Occipital lobe (tissue), 2 donors: ENCODE data around the gene DNAH11. TPM values are rescaled to one million over a fixed set of nuclear protein-coding genes. Genes with fewer than 3 reads are reported as not detected.
"Not testable (repeated sequence)": the region's sequence is repeated elsewhere in the genome, so short reads cannot be mapped to it uniquely, and the experiment has no call there.

Source experiments
- DNase-seq: peaks from one replicate; lab custom pipeline; 2025; lab: John Stamatoyannopoulos, UW
- total RNA-seq: library from RNA; depleted of rRNA; stranded (reverse); fragments of >200 nt; gene quantifications from one replicate; pipeline ENCODE4 v1.2.3, GENCODE V29; 2014

The DNAH11 gene
- total RNA-seq, 1 donor from 2014 or later = 1.1 TPM

DNA sequence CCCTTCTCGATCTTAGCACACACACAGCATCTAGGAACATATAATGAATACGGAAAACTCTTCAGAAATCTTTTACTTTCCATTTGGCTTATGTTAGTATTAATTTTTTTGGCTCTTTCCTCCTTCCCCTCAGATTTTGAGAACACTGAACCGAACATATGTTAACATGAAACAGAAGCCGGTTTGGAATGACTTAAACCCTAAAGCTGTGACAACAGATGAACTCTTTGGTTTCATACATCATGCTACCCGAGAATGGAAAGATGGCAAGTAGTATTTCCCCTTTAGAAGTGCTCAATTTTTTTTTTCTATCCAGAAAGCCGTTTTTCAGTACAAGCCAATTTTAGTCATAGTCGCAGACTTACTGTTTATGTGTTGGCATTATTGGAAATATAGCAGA is 164.7 kb downstream of the DNAH11 start:
- no peak for DNase-seq

DNA sequence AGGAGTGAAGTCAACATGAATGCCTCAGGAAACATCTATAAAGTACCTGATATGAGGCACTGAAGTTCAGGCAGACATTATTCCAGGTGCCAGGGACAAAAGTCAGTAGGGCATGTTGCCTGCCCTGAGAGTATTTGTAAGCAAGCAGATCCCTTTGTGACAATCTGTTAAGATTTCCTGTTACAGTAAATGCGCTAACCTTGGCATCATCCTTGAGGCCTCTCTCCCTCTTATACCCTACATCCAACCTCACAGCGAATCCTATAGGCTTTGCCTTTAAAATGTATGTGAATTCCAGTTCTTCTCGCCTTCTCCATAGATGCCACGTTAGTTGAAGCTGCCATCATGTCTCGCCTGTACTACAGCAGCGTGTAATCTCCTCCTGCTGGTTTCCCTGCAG is 165.3 kb downstream of the DNAH11 start:
- DNase-seq = no peak

DNA sequence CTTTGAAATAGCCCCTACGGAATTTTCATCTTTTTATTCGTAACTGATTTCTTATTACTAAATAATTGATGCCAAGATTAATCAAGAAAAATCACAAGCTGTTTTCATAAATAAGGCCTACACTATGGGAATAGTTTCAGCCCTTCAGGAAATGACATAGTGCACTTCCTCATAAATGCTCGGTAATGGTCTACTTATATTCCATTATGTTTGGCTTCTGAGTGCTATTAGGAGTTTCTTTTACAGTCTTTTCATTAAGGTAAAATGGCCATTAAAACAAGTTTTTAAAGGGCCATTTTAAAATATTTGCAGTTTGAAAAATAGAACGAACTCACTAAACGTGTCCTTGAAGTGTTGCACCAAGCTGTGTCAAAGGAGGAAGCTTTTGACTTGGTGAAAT is 174.5 kb downstream of the DNAH11 start:
- no peak for DNase-seq

DNA sequence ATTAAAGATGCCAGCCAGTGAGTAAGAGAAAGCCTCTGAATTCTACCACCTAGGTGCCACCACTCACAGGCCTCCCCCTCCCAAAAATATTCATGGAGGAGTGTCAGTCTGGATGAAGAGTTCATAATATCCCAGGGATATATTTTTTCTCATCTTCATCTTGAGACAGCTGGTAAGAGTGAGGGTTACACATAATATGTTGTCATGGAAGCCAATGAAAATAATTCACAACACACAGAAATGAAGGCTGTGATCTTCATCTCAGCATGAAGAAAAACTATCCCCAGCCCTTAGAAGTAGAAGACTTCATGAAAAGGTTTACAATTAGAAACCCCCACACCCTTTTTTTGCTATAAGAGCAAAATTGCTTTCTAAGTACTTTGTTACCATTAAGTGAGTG is 175.6 kb downstream of the DNAH11 start:
- no peak for DNase-seq

DNA sequence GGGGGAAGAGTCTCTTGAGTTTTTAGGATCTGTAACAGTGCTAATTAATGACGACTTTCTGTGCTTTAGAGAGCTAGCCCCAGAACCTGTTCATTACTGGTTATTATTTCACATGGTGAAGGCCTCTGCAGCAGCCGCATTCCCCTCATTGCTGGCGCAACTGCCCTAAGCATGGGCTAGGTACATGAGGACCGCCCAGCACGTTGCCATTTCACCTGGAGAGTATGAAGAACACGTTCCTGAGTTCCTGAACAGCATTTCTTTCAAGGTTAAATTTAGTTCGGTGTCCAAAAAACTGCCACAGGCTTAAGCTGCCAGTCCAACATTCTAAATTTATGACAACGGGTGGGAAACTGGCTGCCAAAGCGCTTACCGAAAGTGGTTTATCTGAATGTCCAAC is 177.0 kb downstream of the DNAH11 start:
- no peak for DNase-seq

DNA sequence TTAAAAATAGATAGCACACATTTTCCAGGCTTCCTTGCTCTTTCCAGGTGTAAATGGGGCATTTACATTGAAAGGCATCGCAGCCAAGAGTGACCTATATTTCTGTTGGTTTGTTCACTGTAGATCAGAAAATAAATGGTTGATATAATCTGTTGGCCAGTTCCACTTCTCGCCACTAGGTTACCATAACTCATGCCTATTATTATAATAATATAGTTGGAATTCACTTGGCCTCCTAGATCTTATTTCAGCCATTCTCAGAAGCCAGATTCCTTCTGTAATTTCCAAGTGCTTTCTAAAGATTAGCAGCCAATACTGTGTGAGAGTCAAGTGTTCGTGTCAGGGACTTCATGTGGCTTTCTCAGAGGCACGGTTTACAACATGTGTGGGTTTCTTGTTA is 179.5 kb downstream of the DNAH11 start:
- no peak for DNase-seq

DNA sequence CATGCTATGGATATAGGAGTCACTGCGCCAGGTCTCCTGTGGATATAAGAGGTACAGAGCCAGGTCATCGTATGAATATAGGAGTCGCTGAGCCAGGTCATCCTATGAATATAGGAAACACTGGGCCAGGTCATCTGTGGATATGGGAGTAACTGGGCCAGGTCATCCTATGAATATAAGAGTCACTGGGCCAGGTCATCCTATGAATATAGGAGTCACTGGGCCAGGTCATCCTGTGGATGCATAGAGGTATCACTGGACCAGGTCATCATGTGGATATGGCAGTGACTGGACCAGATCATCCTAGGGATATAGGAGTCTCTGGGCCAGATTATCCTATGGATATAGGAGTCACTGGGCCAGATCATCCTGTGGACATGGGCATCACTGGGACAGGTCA is 181.7 kb downstream of the DNAH11 start:
- DNase-seq = no peak

DNA sequence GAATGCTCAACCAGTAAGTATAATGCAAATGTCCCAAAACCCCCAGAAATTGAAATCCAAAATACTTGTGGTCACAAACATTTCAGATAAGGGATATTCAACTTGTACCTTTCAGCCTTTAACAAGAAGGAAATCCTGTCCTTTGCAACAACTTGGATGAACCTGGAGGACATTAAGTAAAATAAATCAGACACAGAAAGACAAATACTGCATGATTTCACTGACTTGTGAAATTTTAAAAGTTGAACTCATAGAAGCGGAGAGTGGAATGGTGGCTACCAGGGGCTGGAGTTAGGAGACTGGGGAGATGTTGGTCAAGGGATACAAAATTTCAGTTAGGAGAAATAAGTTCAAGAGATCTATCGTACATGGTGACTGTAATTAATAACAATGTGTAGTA is 187.6 kb downstream of the DNAH11 start:
- DNase-seq = no peak

DNA sequence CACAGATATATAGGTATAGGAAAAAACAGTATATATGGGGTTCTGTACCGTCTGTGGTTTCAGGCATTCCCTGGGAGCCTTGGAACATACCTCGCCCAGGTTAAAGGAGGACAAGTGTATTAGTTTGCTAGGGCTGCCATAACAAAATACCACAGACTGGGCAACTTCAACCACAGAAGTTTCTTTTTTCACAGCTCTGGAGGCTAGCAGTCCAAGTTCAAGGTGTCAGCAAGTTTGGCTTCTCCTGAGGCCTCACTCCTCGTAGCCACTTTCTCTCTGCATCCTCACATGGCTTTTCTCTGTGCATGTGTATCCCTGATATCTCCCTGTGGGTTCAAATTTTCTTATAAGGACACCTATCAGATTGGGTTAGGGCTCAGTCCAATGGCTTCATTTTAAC is 189.1 kb downstream of the DNAH11 start:
- no peak for DNase-seq

DNA sequence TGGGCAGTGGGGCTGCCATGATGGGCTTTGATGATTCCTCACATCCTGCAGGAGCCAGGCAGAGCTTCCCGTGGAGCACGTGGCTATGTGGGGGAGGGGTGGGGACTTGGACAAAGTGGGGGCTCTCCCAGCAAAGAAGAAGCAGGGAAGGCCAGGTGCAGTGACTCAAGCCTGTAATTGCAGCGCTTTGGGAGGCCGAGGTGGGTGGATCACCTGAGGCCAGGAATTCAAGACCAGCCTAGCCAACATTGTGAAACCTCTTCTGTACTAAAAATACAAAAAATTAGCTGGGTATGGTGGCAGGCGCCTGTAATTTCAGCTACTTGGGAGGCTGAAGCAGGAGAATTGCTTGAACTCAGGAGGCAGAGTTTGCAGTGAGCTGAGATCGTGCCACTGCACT is 190.1 kb downstream of the DNAH11 start:
- DNase-seq = not testable (repeated sequence)

DNA sequence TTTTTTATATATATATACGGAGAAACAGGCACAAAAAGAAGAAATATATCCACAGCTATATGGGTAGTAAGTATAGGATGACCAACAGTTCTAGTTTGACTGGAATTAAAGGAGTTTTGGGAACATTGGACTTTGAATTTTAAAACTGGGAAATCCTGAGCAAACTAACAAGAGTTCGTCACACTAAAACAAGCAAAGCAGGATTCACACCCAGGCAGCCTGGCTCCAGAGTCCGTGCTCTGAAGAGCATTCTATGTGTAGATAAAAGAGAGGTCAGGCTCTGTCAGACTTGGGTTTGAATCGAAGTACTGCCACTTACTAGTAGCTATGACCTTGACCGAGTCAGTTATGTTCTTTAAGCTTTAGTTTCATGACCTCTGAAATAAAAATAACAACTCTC is 191.0 kb downstream of the DNAH11 start:
- DNase-seq = no peak

DNA sequence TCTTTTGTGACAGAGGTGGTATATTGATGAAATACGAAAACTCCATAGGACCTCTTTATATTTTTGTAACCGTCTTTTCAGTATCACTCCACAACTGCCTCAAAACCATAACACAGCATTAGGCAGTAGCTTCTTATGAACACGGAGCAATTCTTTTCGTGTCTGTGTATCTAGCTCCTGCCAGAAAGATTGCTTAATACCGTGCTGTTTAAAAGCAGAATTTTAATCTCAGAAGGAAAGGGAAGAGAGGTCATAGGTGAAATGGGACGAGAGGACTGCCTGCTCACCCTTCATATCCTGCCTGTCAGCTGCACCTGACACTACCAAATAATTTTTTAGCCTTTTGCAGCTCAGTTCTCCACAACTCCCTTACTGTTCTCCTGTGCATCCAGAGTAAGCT is 200.7 kb downstream of the DNAH11 start:
- DNase-seq = no peak

DNA sequence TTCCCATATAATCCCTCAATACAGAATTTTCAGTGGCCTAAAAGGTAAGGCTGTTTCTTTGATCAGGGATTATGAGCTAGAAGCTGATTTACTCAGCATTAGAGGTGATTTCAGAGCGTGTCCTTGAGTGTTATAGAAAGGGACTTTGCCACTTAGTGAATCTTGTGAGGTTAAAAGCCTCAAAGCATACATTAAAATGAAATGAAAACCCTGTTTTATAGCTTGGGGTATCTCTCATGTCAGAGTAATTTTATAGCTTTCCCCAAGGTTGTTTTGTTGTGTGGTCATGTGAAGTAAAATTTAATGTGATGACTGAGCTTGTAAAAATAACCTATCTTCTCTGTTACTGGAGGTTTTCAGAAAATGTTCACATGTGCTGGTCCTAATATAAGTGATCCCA is 204.1 kb downstream of the DNAH11 start:
- DNase-seq = no peak

DNA sequence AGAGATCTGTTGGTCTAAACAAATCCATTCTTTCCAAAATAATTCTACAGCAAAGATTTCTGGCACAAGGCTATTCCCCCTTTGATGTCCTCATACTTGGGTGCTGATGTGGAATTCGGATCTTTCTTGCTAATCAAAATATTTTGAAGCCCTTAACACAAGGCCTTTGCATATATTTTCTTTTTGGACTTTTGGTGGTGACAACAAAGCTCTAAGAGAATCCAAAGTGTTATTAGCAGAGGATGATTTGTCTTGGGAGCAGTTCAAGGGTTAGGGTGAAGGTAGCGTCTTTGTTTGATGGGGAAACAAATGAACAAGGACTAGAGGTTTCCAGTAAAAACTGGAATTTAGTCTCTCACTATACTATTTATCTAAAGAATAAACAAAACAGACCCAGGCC is 205.0 kb downstream of the DNAH11 start:
- no peak for DNase-seq

DNA sequence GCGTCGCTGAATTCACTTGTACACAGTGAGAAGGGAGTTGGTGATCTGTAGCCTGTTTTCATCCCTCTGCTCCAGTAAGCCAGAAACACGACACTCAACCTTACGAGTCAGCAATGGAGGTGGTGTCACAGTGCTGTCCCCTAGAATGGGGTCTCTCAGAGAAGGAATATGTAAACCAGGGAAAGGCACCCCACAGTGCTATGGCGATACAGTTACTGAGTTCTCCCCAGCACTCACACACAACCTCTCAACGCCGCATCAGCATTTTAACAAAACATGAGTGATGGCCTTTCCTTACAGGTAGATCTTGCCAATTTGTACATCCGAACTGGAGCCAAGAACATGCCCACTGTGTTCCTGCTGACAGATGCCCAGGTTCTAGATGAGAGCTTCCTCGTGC is 206.5 kb downstream of the DNAH11 start:
- DNase-seq = no peak

DNA sequence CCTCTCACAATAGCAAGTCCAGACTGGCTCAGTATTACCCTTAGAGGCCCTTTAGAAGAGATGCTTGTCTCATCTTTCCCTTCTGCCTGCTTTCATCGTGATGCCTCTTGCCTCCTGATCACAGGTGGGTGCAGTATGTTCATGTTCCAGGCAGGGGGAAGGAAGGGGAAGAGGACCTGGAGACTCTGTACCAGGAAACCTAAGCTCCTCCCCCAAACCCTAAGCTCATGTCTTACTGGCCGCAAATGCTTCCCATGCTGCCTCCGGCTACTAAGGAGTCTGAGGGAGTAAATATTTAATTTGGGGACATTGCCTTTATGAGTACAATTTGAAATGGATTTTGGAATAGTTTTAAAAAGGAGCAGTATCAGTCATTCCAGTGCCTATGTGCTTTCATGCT is 210.2 kb downstream of the DNAH11 start:
- no peak for DNase-seq

DNA sequence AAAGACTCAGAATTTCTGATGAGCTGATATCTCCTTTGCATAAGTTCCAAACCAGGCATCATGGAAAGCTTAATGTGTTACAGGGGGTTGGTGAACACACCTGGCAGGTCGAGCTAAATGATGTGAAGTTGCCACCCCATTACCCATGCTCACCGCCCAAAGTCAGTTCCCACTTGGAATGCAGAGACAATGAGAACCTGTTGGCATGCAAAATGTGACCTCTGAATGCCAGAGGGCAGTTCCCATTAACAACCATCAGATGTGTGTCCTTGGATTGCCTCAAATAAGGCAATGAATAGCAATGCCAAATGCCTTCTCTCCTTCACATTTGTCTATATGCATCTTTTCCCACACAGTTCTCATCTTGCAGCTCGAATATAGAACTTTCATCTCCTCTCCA is 212.1 kb downstream of the DNAH11 start:
- no peak for DNase-seq

DNA sequence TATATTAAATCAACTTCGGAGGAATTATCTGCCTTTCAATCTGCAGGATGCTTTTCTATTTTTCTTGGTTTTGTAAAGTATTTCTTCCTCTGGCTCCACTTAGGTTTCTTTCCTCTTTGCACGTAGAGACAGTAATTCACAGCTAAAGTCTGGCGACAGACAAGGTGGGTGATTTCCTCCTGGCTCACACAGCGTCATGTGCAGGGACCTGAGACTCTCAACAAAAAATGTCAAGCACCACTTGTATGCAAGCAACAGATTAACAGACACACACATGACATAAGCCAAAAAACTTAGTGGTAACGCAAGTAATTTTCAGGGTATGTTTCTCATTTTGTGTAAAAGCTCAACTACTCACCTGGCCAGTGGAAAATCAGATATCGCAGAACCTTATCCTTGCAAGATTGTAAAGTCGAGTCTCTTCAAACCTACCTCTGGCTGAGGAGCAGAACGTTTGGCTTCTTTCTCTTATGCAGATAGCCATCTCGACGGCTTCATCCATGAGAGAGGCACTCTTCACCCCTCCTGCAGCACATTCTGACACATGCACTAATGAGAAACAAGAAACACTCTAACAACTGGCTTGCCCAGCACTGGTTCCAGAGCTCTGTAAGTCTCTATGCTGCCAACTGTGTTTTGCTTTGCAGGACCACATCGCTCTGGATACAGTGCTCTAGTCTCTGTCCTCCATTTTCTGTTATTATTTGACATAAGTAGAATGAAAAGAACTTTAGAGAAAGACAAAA is 214.9 kb downstream of the DNAH11 start:
- DNase-seq = no peak

DNA sequence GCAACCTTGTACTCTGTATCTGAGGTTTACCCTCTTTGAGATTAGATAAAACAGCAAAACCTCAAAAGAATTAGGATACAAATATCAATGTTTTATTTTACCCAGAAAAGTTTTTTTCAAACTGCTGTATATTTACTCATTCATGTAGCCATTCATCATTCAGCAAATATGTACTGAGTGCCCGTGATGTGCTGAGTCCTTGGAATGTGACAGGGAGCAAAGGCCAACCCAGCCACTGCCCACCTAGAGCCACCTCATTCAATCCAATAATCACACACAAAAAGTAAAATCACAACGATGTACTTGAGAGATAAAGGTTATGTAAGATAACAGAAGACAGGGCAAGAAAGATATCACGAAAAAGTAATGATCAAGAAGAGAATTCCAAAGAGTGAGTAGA is 215.4 kb downstream of the DNAH11 start:
- no peak for DNase-seq

DNA sequence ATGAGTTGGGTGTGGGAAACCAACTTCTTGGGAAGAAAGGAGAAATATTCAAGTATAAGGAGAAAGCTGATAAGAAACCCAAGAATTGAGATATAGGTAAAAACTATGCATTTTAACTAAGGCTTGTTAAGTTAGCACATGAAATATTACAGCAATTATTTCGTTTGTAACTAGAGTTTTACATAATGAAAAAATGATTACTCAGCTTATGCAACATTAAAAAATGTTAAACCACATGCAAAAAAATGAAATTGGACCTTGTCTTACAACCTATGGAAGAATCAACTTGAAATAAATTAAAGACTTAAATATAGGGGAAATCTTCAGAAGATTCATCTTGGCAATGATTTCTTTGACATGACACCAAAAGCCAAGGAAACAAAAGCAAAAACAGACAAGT is 219.6 kb downstream of the DNAH11 start:
- no peak for DNase-seq

DNA sequence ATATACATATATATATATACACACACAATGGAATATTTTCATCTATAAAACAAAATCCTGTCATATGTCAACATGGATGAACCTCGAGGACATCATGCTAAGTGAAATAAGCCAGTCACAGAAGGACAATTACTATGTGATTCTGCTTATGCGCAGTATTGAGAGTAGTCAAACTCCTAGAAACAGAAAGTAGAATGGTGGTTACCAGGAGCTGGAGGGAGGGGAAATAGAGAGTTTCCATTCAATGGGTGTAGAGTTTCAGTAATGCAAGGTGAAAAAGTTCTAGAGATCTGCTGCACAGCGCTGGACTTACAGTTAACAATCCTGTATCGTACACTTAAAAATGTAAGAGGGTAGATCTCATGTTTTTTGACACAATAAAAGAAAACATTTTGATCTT is 221.0 kb downstream of the DNAH11 start:
- no peak for DNase-seq

DNA sequence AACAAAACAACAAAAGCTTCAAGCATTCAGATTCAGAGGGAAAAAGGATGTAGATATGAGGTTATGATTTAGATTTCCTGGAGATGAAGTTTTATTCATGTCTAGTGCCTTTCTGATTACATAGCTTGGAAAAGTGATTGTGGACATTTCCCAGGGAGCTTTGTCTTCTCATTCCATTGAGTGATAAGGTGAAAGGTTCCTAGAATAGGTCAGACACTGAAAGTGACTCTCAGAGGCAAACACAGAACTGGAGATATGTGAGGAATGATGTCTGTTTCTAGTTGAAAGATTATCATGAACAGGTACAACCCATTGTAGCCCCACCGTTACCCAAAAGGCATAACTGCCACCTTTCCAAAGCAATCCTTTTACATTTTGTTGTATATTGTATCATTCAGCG is 223.4 kb downstream of the DNAH11 start:
- no peak for DNase-seq

DNA sequence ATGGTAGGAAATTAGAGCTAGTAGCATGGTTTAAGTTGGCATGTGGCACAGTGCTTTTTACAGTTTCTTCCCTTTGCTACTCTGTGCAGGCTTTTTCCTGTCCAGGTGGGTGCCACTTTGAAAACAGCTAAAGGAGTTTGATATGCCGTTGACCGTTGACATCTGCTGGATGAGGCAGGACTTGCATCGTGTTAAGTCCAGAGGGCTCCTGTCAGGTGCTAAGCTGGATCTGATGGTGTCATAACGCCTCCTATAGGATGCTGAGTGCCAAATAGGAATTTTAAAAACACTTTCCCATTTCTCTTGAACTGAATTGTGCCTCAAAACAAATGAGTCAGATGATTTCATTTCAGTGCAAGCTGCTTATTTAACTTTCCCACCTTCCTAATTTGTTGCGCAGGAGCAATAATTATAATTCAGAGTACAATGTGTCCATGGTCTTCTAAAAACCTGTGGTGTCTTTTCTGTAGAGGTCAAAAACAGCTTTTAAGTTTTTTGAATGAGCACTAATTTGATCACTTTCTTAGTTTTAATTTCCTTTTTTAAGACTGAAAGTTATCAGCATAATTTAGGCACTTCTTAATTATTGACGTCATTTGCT is 224.6 kb downstream of the DNAH11 start:
- peak; percentile 13 for DNase-seq

DNA sequence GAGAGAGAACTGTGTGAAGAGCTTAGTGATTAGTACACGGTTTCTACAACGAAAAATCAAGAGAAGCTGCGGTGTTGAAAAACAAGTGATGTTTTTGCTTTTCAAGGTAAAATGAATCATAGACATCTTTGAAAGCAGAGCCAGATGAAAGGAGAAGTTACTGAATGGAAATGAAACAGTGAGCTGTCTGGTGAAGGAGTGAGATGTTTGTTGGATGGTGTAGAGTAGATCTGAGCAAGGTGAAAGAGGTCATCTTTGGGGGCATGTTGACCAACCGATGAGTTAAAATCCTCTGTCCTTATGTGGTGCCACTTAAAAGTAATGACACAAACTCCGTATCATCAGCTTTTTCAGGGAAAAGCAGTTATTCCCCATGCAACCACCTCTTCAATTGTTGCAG is 225.4 kb downstream of the DNAH11 start:
- no peak for DNase-seq
